ENCODE data around the gene OR51B4.

GRCh38 chr11:5345831-5346230, 44.1 kb upstream of the OR51B4 start:
- TF ChIP-seq CTCF (conservative IDR thresholded peaks at IDR 0.05 in 1 of 2, IDR thresholded peaks at IDR 0.05 in 1 of 2; ENCODE audit: extremely low read depth in 1 of 2, insufficient read depth in 1 of 2, low read depth in 1 of 2, low read length in 2 of 2) (no peak), EZH2 (IDR thresholded peaks at IDR 0.05; ENCODE audit: borderline replicate concordance, low read length) (no peak)
